ENCODE measurements around the gene C20orf144. TPM values are rescaled to one million over a fixed set of nuclear protein-coding genes. Genes with fewer than 3 reads are reported as not detected.

C20orf144 gene
- total and polyA plus RNA-seq, 9 of the 15 experiments (the other 6 are each of a cell fraction or from before 2014, with no cell fraction given), result 0.04 to 0.23 (median 0.11) TPM; not detected in 2

DNA sequence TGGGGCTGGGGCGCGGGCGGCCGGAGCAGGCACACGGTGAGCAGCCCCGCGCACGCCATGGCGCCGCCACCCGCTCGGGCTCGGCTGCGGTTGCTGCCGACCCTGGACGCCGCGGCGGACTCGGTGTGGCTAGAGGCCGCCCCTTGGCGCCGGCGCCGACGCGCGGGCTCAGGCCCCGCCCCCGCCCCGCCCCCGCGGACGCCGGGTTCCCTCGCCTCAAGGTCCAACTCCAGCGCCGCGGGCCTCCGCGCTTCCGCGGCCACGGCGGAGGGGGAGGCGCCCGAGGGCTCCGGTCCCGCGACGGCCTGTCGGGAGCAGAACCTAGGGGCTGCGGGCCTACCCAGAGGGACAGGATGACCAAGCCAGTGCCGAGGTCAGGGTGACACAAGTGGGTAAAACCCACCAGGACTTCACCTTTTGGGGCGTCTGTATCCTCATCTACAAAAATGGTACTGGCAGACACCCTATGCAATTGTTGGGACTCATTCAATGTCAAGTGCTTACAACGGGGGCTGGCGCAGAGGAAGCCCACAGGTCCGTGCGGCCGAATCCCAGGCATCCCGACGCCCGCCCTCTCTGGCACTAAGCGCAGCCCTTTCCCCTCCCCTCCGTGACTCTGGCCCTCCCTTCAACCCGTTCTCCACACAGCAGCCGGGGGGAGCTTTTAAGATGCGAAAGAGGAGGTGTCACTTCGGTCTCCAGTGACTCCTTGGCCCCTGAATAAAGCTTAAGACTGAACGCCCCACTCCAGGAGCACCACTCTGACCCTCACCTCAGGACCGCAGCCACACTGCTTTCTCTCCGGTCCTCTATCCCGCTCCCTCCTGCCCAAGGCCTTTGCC is 12.4 kb downstream of the C20orf144 start, which contains the start of gene NECAB3 (continued):
- 0 out of 2 replicates have a peak, but pooled peaks have one; percentile 40 for TF ChIP-seq ZNF592 (IDR thresholded peaks at IDR 0.05)
- TF ChIP-seq ZNF133 (CRISPR knock-in tag; IDR thresholded peaks at IDR 0.05), result no peak
- no peak for TF ChIP-seq ZFPM2 (CRISPR knock-in tag; IDR thresholded peaks at IDR 0.05)
- TF ChIP-seq, protein P1, sequence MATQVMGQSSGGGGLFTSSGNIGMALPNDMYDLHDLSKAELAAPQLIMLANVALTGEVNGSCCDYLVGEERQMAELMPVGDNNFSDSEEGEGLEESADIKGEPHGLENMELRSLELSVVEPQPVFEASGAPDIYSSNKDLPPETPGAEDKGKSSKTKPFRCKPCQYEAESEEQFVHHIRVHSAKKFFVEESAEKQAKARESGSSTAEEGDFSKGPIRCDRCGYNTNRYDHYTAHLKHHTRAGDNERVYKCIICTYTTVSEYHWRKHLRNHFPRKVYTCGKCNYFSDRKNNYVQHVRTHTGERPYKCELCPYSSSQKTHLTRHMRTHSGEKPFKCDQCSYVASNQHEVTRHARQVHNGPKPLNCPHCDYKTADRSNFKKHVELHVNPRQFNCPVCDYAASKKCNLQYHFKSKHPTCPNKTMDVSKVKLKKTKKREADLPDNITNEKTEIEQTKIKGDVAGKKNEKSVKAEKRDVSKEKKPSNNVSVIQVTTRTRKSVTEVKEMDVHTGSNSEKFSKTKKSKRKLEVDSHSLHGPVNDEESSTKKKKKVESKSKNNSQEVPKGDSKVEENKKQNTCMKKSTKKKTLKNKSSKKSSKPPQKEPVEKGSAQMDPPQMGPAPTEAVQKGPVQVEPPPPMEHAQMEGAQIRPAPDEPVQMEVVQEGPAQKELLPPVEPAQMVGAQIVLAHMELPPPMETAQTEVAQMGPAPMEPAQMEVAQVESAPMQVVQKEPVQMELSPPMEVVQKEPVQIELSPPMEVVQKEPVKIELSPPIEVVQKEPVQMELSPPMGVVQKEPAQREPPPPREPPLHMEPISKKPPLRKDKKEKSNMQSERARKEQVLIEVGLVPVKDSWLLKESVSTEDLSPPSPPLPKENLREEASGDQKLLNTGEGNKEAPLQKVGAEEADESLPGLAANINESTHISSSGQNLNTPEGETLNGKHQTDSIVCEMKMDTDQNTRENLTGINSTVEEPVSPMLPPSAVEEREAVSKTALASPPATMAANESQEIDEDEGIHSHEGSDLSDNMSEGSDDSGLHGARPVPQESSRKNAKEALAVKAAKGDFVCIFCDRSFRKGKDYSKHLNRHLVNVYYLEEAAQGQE (IDR thresholded peaks at IDR 0.05; ENCODE audit: borderline replicate concordance), result 0 out of 2 replicates have a peak, but pooled peaks have one; percentile 8
- TF ChIP-seq, protein P1 (CRISPR knock-in tag; IDR thresholded peaks at IDR 0.05; ENCODE audit: low read depth), result no peak; the same call in 1 of the 2 replicates
- no peak for TF ChIP-seq ZNF766 (CRISPR knock-in tag; conservative IDR thresholded peaks at IDR 0.05)
- TF ChIP-seq TAF7 (tag; IDR thresholded peaks at IDR 0.05), result no peak
- TF ChIP-seq MCM3 (IDR thresholded peaks at IDR 0.05), result no peak
- TF ChIP-seq, protein P2, sequence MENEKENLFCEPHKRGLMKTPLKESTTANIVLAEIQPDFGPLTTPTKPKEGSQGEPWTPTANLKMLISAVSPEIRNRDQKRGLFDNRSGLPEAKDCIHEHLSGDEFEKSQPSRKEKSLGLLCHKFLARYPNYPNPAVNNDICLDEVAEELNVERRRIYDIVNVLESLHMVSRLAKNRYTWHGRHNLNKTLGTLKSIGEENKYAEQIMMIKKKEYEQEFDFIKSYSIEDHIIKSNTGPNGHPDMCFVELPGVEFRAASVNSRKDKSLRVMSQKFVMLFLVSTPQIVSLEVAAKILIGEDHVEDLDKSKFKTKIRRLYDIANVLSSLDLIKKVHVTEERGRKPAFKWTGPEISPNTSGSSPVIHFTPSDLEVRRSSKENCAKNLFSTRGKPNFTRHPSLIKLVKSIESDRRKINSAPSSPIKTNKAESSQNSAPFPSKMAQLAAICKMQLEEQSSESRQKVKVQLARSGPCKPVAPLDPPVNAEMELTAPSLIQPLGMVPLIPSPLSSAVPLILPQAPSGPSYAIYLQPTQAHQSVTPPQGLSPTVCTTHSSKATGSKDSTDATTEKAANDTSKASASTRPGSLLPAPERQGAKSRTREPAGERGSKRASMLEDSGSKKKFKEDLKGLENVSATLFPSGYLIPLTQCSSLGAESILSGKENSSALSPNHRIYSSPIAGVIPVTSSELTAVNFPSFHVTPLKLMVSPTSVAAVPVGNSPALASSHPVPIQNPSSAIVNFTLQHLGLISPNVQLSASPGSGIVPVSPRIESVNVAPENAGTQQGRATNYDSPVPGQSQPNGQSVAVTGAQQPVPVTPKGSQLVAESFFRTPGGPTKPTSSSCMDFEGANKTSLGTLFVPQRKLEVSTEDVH (IDR thresholded peaks at IDR 0.05; ENCODE audit: low read depth, partially characterized antibody), result no peak
- no peak for TF ChIP-seq ZFP30 (CRISPR knock-in tag; IDR thresholded peaks at IDR 0.05; ENCODE audit: borderline replicate concordance)
- no peak for TF ChIP-seq ARID2 (IDR thresholded peaks at IDR 0.05)
- TF ChIP-seq ESRRA (IDR thresholded peaks at IDR 0.05; ENCODE audit: borderline replicate concordance, low read depth), result peak; percentile 25; the same call in 1 of the 2 replicates

Measured in K562 (cell line).